GM21367 (cell line): ENCODE data around the gene EYA2.
"Not testable (repeated sequence)": the region's sequence is repeated elsewhere in the genome, so short reads cannot be mapped to it uniquely, and the experiment has no call there.

Experiments used
- ATAC-seq: cut with Tn5 transposase; IDR thresholded peaks from one replicate; pipeline ENCODE4 v1.9.1; 2021; ENCODE audit not compliant: unreplicated experiment

Gene EYA2

GRCh38 chr20:47196091-47197081 is 301.7 kb downstream of the EYA2 start:
- no peak for ATAC-seq

- ATAC-seq = no peak
Observed at GRCh38 chr20:47198254-47198671, 303.6 kb downstream of the EYA2 start.

GRCh38 chr20:47198996-47199552 is 304.4 kb downstream of the EYA2 start:
- no peak for ATAC-seq

- no peak for ATAC-seq
Observed at GRCh38 chr20:47201074-47201730, 306.6 kb downstream of the EYA2 start.

- ATAC-seq = no peak
Observed at GRCh38 chr20:47202733-47203667, 308.4 kb downstream of the EYA2 start.

GRCh38 chr20:47204008-47204849 is 309.6 kb downstream of the EYA2 start:
- no peak for ATAC-seq

- ATAC-seq = not testable (repeated sequence)
Observed at GRCh38 chr20:47204850-47205122, 310.1 kb downstream of the EYA2 start.

GRCh38 chr20:47205577-47206123 is 311.0 kb downstream of the EYA2 start:
- no peak for ATAC-seq

- ATAC-seq = not testable (repeated sequence)
Observed at GRCh38 chr20:47206552-47206951, 311.9 kb downstream of the EYA2 start.

- ATAC-seq = no peak
Observed at GRCh38 chr20:47206962-47207641, 312.5 kb downstream of the EYA2 start.

GRCh38 chr20:47208534-47209174 is 314.0 kb downstream of the EYA2 start:
- ATAC-seq = no peak

- ATAC-seq = no peak
Observed at GRCh38 chr20:47209982-47210381, 315.3 kb downstream of the EYA2 start.

GRCh38 chr20:47210470-47210869 is 315.8 kb downstream of the EYA2 start:
- no peak for ATAC-seq

- no peak for ATAC-seq
Observed at GRCh38 chr20:47211036-47211435, 316.4 kb downstream of the EYA2 start.

- no peak for ATAC-seq
Observed at GRCh38 chr20:47212606-47213207, 318.1 kb downstream of the EYA2 start.

- no peak for ATAC-seq
Observed at GRCh38 chr20:47213966-47214365, 319.3 kb downstream of the EYA2 start.

GRCh38 chr20:47215653-47216397 is 321.2 kb downstream of the EYA2 start:
- no peak for ATAC-seq
